Embryonic facial prominence (tissue), 1 donor: Measurements from ENCODE around the gene RNF13.
"Not testable (repeated sequence)": the region's sequence is repeated elsewhere in the genome, so short reads cannot be mapped to it uniquely, and the experiment has no call there.

Source experiments
- DNase-seq: peaks from one replicate; pipeline ENCODE4 v3.0.0-alpha.2; 2016; ENCODE audit errors: extremely low spot score

RNF13 gene

DNA sequence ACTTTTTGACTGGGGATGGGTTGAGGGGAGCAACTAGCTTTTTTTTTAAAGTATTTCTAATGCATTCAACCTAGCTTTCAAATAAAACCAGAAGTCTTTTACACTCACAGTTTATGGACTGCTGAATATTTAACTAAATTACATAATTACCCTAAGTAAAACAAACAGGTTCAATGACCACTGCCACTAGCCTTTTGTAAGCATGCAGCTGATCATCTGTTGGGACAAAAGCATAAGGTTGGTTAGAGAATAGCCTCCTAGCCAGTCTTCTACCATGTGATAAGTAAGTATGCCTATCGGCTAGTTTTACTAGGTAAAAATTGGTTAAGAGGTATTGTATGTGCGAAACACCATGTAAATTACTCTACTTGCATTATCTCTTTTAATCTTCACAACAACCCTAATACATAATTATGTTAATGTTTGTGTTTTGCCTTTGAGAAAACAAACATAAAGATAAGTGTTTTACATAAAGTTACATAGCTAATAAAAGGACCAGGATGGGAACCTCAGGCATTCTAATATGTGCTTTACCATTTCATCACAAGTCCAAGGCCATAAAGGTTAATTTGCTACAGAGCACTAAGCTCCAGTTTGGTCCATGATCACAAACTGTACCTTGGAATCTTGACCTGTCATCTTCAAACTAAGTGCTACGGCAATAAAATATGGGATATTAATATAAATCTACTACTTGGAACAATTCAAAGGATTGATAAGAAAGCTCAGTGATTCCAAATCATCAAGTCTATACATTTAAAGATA is 144.5 kb downstream of the RNF13 start:
- DNase-seq, result no peak

GRCh38 chr3:149958171-149958796 is 145.3 kb downstream of the RNF13 start:
- DNase-seq, result no peak

DNA sequence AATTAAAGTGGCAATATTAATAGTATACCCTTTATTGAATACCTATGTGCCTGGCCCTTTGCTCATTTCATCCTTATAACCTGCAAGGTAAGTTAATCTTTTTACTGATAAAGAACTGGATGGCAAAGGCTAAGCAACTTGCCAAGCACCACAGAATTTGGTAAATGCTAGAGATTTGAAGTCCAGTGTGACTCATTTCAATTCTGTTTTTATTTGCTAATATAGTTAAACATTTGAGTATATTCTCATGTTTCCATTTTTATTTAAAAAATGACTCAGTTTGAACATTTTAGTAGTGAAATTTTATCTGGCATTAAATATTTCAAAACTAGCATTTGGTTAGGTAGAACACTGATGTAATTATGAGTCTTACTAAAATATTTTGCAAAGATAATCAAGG is 146.4 kb downstream of the RNF13 start:
- DNase-seq, result no peak

DNA sequence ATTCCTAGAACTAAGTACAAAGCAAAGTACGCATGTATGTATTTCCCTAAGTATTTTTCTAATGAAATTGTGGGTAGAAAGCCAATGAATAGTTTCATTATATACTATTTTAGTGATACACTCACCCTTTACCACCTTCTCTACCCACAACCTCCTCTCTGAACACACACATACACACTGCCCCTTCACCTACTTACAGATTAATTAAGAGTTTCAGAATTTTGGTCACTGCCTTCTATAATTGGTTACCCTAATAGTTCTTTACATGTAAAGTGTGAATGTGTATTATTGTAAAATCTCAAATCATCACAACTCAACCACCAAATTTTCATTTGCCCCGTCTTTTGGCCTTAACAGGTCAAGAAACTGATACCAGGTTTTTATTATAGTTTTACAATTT is 150.5 kb downstream of the RNF13 start:
- DNase-seq, result no peak

DNA sequence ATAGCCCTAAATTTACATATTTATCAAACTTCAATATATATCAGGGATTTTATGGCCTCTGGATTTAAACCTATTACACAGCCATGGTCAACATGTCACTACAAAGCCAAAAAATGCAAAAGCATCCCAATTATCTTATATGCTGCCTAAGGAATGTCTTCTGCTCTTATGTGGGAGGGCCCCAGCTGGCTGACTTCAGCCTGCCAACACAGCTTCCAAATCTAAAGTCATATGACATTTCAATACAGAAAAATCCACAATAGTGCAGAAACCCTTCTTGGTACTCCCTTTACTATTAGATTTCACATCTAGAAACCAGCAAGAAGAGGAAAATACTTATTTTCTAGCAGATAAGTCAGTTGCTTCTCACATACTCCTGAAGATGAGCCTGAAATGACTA is 151.3 kb downstream of the RNF13 start:
- DNase-seq, result no peak

DNA sequence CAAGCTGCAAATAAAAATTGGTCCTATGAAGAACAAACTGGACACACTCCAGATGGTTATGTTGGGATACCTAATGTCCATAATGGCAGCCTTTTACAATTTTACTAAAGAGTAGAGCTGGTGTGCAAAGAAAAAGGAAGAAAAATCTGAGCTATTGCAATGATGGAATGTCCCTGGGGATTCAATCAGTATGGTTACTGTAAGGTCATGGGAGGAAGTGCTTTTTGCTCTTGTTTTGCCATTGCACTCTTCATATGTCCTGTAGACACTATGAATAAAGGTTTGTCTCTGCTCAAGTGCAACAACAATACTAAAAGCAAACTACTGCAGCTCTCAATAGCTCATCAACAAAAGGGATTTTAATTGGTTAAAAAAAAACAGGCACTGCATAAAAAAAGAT is 152.3 kb downstream of the RNF13 start:
- no peak for DNase-seq

DNA sequence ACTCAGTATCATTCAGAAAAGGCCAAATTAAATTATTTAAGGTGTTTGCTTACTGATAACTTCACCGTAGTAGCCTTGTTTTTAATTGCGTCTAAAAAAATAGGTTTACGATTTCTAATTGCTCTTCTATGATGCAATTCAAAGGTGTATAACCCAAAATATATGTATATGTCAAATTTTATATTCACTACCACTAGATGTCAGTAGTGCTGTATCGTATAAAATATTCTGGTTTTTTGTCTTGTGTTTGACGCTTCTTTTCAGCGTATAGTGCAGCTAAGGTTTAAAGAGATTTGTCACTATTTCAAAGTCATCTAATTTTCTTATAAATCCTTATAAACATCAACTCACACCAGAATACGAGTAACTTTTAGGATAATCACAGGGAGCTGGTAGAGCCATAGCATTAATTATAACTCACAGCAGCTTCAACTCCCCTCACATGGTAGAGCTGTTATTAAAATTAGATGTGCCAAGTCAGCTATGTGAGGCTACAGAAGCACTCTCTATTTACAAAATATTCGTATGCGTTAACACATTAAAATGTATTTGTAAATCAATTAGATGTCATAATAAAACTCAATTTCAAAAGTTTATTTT is 154.2 kb downstream of the RNF13 start:
- no peak for DNase-seq

DNA sequence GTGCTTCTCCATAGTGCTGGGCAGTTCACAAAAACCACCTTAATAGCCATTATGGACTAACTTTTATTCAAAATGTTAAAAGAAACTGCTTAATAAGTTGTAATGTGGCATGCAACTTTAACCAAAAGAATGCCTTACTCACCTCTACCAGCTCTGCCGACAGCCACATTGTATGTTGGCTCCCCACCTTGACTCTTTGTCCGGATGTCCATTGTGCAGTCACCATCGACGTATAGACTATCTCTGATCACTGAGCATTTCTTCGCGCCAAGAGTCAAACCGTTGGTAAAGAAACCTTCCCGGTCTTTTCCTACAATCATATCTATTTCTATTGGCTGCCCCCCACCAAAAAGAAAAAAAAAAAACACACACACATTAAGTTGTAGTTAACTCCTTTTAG is 155.2 kb downstream of the RNF13 start:
- no peak for DNase-seq

GRCh38 chr3:149969110-149969939 is 156.3 kb downstream of the RNF13 start:
- peak; percentile 70 for DNase-seq

- peak; percentile 82 for DNase-seq
Observed at GRCh38 chr3:149969940-149970715, 157.1 kb downstream of the RNF13 start.

DNA sequence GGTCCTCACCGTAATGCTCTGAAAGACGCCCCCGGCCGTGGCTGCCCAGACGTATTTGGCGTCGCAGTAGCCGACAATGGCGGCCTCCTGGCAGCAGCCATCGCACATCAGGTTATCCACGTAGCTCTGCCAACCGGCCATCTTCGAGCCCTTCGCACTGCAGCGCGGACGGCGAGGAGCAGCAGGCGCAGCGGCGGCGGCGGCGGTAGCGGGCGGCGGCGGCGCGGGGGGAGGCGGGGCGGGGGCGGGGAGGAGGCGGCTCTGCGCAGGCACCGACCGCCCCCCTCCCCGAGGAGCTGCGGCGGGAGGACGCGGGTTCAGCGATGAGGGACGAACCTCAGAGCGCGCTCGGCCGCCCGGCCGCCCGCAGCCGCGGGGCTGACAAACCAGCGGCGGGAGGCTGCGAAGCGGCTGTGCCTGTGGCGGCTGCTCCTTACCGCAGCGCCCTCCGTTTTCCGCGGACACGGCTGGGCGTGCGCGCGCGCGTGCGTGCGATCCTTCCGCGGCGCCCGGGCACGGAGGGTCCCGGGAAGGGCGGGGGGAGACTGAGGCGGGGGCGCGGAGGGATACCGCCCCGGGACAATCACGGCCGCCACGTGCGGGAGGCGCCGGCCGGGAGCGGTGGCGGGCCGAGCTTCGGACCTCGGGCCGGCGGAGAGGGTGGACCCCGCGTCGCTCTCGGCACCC is 157.8 kb downstream of the RNF13 start, which contains the start of gene PFN2:
TSS of gene PFN2 (minus strand) at position 180 of the 687 bp plus-strand sequence. CDS start at position 141, 39 bp downstream.
- DNase-seq, result peak; percentile 67

- DNase-seq, result peak; percentile 73
Observed at GRCh38 chr3:149971403-149972075, 158.5 kb downstream of the RNF13 start.

- DNase-seq, result no peak
Observed at GRCh38 chr3:149975919-149976318, 162.9 kb downstream of the RNF13 start.

- no peak for DNase-seq
Observed at GRCh38 chr3:149977386-149977785, 164.4 kb downstream of the RNF13 start.

- DNase-seq, result not testable (repeated sequence)
Observed at GRCh38 chr3:149981979-149982378, 169.0 kb downstream of the RNF13 start.

DNA sequence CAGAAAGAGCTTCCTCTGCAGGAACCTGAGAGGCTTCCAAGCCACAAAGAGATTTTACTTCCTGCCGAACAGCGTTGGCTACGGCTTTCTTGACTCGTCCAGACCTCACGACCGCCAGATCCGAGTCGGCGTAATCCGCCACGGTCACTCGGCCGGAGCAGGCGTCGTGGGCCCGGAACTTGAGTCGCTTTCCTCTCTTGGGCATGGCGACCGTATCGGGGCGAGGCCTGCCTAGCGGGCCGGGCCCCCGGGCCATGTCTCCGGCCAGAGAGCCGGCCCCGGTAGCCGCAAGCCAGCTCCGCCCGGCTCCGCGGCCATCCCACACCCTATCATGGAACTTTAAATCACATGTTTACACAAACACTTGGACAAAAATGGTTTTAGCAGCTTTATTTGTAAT is 170.0 kb downstream of the RNF13 start:
- DNase-seq, result not testable (repeated sequence)

DNA sequence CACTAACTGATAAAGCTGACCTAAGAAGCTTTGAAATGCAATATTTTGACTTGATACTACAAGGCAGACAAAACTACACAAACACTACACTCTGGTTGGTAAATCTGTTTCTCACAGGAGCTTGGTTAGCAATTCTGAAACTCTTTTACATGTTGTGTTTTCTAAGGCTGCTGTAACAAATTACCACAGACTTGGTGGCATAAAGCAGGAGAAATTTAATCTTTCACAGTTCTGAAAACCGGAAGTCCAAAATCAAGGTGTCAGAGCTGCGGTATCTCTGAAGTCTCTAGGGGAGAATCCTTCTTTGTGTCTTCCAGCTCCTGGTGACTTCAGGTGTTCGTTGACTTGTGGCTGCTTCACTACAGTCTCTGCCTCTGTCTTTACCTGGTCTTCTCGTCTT is 170.6 kb downstream of the RNF13 start:
- DNase-seq, result no peak

GRCh38 chr3:149989307-149989706 is 176.3 kb downstream of the RNF13 start:
- no peak for DNase-seq

DNA sequence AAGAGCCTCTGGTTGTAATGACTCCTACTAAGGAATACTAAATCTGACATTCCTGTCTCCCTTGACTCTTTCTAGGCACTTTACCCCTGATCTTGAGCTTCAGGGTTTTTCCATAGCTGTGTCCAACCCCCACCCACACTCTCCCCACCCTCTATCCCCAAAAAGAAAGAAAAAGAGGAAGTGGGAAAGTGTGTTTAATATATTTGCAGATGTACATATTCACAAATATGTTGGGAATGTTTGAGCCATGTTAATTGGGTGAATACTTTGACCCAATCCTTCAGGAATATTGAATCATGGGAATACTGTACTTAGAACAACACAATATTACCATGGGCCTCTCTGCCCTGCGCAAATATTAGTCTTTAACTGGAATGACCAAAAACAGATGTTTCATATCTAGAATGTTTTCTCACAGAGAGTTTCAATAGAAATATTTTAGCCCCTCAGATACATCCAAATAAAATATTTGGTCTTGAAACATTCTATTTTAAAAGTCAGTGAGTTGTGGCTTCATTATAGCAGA is 177.5 kb downstream of the RNF13 start:
- DNase-seq, result no peak
